NCI-H69 (cell line): ENCODE data around the gene KCNN2.
A peak's percentile ranks its signal among the peaks of the same experiment; 100 is the strongest.
"Not testable (repeated sequence)": the region's sequence is repeated elsewhere in the genome, so short reads cannot be mapped to it uniquely, and the experiment has no call there.

Source experiments
- DNase-seq: peaks from one replicate; lab custom pipeline; 2025; lab: John Stamatoyannopoulos, UW

KCNN2 gene

DNA sequence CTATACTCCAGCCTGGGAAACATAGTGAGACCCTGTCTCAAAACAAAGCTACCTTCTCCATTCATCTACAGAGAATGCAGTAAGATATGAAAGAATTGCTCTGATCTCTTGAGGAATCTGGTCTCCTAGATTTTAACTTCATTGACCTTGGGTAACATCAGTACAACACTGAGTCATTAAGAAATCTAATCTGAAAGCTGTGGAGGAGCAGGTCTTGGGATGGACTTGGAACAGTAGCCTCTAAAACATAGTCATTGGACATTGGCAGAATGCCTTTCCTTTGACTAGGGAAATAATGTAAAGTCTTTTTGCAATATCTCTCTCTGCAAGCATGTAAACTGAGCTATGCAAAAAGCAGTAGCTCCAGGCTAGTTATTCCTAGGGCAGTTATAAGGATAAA lies 58.1 kb downstream of the KCNN2 start:
- no peak for DNase-seq

GRCh38 chr5:114427204-114427603 lies 65.3 kb downstream of the KCNN2 start:
- no peak for DNase-seq

GRCh38 chr5:114430532-114430931 lies 68.7 kb downstream of the KCNN2 start:
- DNase-seq = no peak

DNA sequence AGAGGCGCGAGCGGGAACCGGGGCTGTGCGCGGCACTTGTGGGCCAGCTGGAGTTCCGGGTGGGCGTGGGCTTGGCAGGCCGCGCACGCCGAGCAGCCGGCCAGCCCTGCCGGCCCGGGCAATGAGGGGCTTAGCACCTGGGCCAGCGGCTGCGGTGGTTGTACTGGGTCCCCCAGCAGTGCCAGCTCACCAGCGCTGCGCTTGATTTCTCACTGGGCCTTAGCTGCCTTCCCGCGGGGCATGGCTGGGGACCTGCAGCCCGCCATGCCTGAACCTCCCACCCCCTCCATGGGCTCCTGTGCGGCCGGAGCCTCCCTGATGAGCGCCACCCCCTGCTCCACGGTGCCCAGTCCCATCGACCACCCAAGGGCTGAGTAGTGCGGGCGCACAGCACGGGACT lies 70.8 kb downstream of the KCNN2 start:
- DNase-seq = not testable (repeated sequence)

GRCh38 chr5:114434396-114435219 lies 72.7 kb downstream of the KCNN2 start:
- DNase-seq = no peak

GRCh38 chr5:114435220-114435481 lies 73.3 kb downstream of the KCNN2 start:
- DNase-seq = no peak

DNA sequence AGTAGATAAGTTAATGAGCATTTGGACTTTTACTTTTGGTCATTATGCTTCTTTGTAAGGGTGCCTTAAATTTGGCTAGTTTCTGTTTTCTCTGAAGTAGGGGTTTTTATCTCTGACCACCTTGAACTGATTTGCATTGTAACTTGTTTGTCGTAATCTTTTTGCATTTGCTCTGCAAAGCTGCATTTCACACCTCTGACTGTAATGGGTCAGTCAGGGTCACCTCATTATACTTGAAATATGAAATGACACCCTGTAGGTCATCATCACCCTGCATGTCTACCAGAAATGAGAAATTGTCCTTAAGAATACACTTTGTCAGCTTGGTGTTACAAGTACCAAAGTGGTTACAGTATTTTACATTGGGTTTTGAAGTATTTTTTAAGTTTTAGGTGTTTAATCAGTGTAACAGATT lies 74.0 kb downstream of the KCNN2 start:
- no peak for DNase-seq

DNA sequence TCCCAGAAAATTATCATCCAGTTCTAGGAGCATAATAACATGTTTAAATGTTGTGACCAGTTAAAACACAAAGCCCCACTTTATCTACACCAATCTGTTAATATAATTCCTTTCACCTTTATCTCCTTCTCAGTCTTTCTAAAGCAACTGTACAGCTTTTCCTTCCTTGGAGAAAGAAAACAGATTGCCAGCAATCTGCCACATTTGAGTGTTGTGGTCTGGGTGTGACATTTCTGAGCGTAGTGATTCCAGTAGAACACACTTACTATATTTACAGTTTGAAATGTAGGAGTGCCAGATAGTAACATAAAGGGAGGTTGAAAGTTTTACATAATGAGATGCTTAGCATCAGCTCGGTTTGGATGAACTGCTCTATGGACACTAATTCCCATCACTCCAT lies 76.1 kb downstream of the KCNN2 start:
- no peak for DNase-seq

- DNase-seq = no peak
These were observed 76.6 kb downstream of the KCNN2 start for GRCh38 chr5:114438471-114438870.

GRCh38 chr5:114447084-114447773 lies 85.4 kb downstream of the KCNN2 start:
- peak; percentile 17 for DNase-seq

DNA sequence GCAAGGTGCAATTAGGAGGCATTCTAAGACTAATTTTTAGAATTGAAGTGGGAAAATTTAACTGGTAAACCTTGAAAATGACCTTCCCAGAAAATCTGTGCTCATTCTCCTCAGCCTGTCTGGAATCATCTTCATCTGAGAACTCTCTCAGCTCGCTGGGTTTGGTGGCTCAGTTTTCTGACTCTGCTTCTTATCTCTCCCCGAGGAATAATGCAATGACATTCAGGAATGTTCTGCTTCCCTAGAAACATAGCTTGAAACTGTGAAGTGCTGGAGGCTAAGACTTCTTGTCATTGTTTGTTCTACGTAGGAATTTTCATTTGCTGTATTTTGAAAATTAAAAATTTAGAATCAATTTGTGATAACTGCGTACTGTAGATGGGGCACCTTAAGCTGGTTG lies 86.6 kb downstream of the KCNN2 start:
- no peak for DNase-seq

- peak; percentile 58 for DNase-seq
These were observed 88.1 kb downstream of the KCNN2 start for GRCh38 chr5:114449860-114450421.

GRCh38 chr5:114450437-114450836 lies 88.6 kb downstream of the KCNN2 start:
- peak; percentile 17 for DNase-seq

DNA sequence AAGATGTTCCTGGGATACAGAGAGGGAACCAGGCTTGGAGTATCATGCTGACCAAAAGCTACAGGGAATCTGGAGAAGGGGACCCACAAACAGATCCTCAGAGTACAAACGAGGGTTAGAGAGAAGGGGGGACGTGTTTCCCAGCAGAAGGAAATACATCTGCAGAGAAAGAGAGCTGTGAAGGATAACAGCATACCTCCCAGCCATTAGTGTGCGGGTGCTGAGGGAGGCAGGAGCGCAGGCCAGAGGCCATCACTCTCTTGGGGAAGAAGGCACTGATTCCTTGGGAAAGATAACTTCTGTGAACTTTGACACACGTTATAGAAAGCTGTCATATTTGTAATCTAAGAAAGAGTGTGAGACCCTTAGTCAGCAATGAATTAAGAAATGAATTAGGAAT lies 96.9 kb downstream of the KCNN2 start:
- DNase-seq = no peak

GRCh38 chr5:114467171-114467570 lies 105.3 kb downstream of the KCNN2 start:
- DNase-seq = no peak

- no peak for DNase-seq
These were observed 105.9 kb downstream of the KCNN2 start for GRCh38 chr5:114467729-114468128.

- no peak for DNase-seq
These were observed 107.5 kb downstream of the KCNN2 start for GRCh38 chr5:114469372-114469771.

DNA sequence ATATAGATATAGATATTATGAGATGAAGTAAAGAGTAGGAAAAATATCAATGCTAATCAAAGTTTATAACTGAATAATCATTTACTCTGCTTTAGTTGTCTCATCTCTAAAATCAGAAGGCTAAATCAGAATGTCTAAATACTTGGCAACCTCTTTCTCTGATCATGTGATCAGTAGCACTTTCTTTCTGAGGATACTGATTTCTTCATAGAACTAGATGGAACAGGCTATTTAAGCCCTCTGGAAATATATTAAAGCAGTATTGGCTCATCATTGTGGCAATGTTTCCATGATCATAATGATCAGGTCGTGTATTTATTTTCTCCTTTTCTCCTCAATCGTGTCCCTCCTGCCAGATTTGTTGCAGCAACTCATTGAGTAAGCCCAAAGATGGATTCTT lies 109.7 kb downstream of the KCNN2 start:
- DNase-seq = no peak

DNA sequence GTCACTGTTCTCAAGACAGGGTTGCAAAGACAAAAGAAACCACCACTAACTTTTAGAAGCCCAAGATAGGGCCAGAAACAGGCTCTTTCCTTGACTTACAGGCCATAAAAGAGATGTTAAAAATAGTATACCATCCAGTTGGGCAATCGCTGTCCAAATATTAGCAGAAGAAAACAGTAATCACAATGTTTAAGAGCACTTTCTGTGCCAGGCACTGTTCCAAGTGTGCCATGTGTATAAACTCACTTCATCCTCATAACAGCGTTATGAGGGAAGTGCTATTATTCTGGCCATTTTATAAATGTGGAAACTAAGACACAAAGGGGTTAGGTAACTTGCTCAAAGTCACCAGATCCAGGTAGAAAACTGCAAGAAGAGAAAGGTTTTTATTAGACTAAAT lies 111.7 kb downstream of the KCNN2 start:
- DNase-seq = peak; percentile 4

DNA sequence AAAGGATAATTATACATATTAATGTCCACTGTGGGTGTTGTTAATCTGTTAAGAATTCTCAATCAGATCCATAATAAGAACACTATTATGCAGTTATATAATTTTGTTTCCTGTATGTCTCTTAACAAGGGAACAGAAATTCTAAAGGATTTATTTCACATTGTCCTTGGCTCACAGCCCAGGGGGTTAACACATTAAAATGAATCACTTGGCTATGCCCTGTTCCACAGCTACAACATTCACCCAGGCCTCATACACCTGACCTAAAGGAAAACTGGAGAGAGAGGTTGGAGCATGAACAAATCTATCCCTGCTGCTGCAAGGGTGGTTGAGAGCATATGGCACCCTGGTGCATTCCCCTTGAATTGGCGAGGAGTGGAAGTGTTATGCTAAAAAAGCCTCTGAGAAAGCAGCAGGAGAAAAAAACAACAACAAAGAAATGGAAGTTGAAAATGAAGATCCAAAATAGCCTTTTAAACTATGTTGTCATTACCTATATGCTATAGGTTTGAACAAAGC lies 116.0 kb downstream of the KCNN2 start:
- no peak for DNase-seq

DNA sequence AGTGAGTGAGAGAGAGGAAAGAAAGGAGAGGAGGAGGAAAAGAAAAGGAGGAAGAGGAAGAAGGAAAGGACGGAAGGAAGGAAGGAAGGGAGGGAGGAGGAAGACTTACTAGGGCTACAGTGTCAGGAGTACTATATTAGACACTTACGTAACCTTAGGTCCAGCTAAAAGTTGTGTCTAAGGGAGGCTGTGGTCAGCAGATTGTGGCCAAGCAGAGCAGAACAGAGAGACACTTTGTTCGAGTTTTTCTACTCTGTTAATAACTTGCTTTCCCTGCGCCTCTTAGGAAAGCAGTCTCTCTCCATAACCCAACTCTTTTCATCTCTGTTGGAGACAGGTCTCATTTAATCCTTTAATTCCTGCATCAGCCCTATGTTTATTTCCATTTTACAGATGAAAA lies 138.9 kb downstream of the KCNN2 start:
- no peak for DNase-seq

DNA sequence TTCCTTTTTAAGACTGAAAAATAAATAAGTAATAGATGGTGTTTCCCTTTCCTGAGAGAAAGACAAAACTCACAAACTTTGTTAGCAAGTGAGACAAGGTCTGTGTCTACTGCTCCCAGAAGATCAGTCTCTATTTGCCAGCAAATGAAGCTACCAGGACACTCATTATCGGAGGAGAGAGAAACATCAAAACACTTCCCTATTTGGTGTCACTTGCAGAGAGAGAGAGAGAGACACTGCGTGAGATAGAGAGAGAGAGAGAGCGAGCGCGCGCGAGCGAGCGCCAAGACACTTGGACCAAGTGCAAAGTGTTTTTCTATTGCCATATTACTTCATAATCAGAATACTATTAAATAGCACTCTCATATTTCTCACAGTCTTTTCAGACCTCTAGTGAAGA lies 142.7 kb downstream of the KCNN2 start:
- no peak for DNase-seq

DNA sequence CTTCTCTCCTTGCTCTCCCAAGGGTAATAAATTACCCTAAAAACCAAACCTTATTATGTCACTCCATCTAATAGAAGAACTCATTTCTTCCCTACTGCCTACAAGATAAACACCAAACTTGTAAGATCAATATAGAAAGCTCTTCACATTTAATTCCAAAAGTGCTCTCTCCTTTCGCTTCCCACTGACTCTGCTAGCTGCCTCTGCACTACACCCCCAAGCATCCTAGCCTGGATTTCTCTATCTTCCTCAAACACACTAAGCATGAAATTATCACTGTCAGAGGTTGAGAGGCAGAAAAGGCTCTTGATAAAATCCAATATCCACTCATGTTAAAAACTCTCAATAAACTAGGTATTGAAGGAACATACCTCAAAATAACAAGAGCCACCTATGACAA lies 162.4 kb downstream of the KCNN2 start:
- DNase-seq = no peak
